GM12892 (cell line): ENCODE data around the gene MAP1LC3C.
"Not testable (repeated sequence)": the region's sequence is repeated elsewhere in the genome, so short reads cannot be mapped to it uniquely, and the experiment has no call there.

Experiments used
- DNase-seq: peaks from one replicate; pipeline ENCODE4 v3.0.0; 2011; ENCODE audit not compliant: insufficient read length
- FAIRE-seq: peaks from 2 replicates; lab custom pipeline; 2011; peaks lifted over from hg19 to GRCh38; lab: Jason Lieb, UNC
- POLR2A ChIP-seq: IDR thresholded peaks from 2 replicates; pipeline ENCODE4 v1.6.1; 2011; ENCODE audit warnings: low read depth, low read length, control low read depth
- POLR2AphosphoS5 ChIP-seq: IDR thresholded peaks from 2 replicates; pipeline ENCODE4 v1.6.1; 2011; ENCODE audit warnings: low read depth, low read length, control low read depth
- TAF1 ChIP-seq: IDR thresholded peaks from 2 replicates; pipeline ENCODE4 v1.6.1; 2011; ENCODE audit warnings: low read depth, mild to moderate bottlenecking, control low read depth, low read length, borderline replicate concordance

Gene MAP1LC3C

DNA sequence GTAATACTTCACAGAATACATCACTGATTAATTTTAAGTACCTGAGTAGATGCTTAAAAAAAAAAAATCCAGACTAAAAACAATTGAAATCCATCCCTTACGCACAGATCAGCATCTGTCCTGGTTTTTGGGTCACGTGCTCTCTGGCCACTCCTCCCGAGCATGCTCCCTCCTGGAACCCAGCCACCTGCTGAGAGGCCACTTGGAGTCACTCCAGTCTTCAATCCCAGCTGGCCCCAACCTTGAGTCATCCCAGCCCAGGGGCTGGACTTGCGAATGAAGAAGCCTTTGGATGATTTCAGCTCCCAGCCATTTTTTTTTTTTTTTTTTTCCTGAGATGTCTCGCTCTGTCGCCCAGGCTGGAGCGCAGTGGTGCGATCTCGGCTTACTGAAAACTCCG lies 8.9 kb downstream of the MAP1LC3C start:
- TF ChIP-seq POLR2A, result no peak
- no peak for TF ChIP-seq POLR2AphosphoS5
- no peak for TF ChIP-seq TAF1
- FAIRE-seq (no peak), DNase-seq (no peak)

DNA sequence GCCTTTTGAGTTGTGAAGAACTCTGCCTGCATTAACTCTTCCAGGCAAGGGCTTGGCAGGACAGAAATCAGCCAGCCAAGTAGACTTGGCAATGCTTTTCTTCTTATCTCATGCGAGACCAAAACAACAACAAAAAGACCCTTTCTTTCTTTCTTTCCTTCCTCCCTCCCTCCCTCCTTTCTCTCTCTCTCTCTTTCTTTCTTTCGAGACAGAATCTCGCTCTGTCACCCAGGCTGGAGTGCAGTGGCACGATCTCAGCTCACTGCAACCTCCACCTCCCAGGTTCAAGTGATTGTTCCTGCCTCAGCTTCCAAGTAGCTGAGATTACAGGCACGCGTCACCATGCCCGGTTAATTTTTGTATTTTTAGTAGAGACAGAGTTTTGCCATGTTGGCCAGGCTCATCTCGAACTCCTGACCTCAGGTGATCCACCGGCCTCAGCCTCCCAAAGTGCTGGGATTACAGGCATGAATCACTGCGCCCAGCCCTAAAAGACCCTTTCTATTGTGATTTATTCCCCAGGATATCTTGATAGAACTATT lies 10.4 kb downstream of the MAP1LC3C start:
- DNase-seq, FAIRE-seq: not testable (repeated sequence)

DNA sequence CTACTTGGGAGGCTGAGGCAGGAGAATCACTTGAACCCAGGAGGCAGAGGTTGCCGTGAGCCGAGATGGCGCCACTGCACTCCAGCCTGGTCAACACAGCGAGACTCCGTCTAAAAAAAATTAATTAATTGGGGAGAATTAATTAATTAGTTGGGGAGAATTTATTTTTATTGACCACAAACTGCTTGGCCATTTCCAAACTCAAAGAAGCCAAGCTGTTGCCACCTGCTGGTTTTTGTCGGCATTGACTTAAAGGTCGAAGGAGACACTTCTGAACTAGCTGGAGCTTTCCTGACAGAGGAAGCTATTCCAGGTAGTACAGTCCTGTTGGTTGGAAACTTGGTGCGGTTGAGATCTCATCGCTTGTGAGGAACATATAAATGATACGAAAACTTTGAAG lies 13.1 kb downstream of the MAP1LC3C start:
- DNase-seq (peak; percentile 27), FAIRE-seq (no peak)
- no peak for TF ChIP-seq POLR2A
- no peak for TF ChIP-seq TAF1
- TF ChIP-seq POLR2AphosphoS5, result no peak

DNA sequence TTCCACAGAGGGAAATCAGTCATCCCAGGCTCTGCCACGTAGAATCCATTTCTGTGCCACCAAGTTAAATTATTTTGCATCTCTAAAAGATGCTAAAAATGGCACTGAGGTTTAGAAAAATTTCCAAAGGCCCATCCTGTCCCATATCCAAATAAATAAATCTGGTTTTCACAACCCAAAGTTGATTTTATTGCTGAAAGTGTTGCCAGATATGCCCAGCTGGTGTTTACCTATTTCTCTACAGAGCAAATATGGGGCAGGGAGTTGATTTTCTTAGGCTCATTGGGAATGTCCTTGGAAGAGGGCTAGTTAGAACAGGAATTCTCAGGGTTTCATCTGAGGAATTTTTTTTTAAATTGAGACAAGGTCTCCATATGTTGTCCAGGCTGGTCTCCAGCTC lies 19.0 kb downstream of the MAP1LC3C start:
- DNase-seq (no peak), FAIRE-seq (no peak)
- TF ChIP-seq POLR2A (no peak), POLR2AphosphoS5 (no peak), TAF1 (no peak)

DNA sequence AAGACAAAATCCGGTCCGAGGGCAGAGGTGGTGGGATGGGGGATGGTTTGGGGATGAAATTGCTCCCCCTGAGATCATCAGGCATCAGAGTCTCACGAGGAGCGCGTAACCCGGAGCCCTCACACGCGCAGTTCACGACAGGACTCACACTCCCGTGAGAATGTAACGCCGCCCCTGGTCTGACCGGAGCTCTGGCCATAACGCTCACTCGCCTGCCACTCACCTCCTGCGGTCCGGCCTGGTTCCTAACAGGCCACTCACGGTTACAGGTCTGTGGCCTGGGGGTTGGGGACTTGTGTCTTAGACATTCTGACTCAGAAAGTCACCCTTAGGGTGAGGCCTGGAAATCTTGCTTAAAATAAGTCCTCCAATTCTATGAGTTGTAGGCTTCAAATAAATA lies 19.8 kb downstream of the MAP1LC3C start:
- FAIRE-seq, result no peak
- TF ChIP-seq TAF1, result no peak
- no peak for TF ChIP-seq POLR2AphosphoS5
- TF ChIP-seq POLR2A, result no peak
- no peak for DNase-seq

DNA sequence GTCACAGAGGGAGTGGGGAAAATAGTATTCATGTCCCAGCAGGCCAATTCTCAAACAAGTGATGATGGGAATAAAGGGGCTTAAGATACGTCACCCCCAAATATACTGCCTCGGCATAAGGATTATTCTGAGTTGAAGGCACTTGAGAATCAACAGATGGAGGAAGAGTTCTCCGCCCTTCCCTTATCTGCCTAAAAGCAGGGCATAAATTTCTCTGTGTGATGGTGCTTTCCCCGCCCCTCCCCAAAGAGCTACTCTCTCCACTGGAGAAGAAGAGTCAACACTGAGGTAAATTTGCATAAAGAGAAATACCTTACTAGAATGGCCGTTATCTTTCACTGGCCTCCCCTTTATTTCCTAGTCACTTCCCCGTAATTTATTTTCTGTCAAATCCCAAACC lies 22.7 kb downstream of the MAP1LC3C start:
- DNase-seq (no peak), FAIRE-seq (no peak)
- TF ChIP-seq POLR2A (no peak), POLR2AphosphoS5 (no peak), TAF1 (no peak)

DNA sequence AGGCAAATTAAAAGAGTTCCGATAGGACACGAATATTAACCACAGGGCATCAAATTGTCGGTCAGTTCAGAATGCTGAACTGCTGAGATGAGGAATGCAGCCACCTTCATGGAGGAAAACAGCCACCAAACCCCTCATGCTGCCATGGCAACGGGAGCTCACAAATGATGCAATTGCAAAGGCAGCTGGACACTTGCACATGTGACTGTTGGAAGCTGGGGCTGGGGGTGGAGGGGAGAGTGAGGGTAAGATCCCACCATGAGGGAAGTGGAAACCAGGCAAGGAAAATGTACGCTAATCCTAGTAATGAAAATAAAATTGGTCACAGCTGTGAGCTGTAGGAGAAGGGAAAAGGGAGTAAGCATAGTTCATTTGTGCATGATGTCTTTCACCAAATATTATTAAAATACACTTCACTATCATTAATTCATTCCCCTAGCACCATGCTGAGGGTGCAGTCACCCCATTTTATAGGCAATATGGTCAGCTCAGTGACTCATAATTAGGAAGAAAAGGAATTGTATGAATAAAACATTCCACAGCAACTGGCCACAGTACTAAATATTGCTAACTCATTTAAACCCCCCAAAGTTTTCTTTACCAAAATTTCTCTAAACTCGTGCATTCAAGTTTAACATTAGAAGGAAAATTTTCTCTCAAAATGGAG lies 26.1 kb downstream of the MAP1LC3C start:
- FAIRE-seq (no peak), DNase-seq (no peak)
- no peak for TF ChIP-seq POLR2AphosphoS5
- no peak for TF ChIP-seq TAF1
- no peak for TF ChIP-seq POLR2A

DNA sequence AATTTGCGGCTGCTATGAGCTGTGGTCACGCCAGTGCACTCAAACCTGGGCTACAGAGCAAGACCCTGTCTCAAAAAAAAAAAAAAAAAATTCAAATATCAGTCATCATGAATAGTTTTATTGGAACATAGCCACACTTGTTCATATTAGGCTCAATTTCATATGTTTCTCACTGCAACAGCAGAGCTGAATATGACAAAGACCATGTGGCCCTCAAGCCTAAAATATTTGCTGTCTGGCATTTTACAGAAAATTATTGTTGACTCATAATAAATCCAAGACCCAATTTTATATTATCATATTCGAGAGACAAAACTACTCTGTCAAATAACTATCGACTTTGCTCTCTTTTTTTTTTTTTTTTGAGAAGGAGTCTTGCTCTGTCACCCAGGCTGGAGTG lies 30.3 kb downstream of the MAP1LC3C start:
- TF ChIP-seq TAF1 (no peak), POLR2AphosphoS5 (no peak), POLR2A (no peak)
- DNase-seq, result no peak
- no peak for FAIRE-seq

DNA sequence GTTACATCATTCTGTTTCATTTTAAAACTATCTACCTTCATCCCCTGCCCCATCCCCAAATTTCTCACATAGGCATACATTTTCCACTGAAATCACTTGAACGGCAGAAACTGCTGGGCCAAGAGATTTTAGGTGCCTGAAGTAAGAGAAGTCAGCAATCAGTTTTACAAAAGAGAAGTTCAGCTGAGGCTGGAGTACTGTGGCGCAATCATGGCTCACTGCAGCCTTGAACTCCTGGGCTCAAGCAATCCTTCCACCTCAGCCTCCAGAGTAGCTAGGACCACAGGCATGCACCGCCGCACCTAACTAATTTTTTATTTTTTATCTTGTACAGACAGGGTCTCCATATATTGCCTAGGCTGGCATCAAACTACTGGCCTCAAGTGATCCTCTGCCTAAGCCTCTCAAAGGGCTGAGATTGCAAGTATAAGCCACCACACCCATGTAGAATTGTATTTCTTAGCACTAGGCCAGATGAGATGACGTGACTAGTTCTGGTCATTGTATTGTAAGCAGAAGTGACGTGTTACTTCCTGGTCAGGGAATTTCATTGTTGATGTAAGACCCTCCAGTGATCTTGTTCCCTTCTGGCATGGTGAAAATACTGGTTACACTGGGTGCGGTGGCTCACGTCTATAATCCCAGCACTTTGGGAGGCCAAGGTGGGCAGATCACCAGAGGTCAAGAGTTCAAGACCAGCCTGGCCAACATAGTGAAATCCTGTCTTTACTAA lies 34.2 kb downstream of the MAP1LC3C start:
- TF ChIP-seq POLR2AphosphoS5 (no peak), TAF1 (no peak), POLR2A (no peak)
- FAIRE-seq, result no peak
- no peak for DNase-seq

DNA sequence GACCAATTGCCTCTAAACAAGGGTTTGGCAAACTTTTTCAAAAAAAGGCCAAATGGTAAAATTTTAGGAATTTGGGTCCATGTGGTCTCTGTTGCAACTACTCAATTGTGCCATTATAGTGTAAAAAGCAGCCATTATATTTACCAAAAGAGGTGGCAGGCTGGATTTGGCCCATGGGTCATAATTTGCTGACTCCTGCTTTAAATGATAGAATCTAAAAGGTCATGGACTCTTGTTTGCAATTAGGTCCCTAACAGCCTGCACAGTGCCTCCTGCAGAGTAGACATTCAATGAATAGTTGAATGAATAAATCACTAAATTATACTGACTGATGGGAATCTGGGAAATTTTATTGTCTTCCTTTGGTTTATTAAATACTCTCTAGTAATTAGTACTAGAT lies 35.2 kb downstream of the MAP1LC3C start:
- DNase-seq (no peak), FAIRE-seq (no peak)
- TF ChIP-seq POLR2A, result no peak
- TF ChIP-seq POLR2AphosphoS5, result no peak
- TF ChIP-seq TAF1, result no peak

DNA sequence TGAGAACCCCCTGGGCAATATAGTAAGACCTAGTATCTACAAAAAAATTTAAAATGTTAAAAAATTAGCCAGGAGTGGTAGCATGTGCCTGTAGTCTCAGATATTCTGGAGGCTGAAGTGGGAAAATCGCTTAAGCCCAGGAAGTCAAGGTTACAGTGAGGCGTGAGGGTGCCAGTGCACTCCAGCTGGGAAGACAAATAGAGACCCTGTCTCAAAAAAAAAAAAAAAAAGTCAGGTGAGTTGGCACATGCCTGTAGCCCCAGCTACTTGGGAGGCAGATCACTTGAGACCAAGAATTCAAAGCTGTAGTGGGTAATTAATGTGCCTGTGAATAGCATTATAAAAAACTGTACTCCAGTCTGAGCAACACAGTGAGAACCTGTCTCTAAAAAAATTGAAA lies 36.7 kb downstream of the MAP1LC3C start:
- no peak for FAIRE-seq
- TF ChIP-seq POLR2A (no peak), POLR2AphosphoS5 (no peak), TAF1 (no peak)
- no peak for DNase-seq

DNA sequence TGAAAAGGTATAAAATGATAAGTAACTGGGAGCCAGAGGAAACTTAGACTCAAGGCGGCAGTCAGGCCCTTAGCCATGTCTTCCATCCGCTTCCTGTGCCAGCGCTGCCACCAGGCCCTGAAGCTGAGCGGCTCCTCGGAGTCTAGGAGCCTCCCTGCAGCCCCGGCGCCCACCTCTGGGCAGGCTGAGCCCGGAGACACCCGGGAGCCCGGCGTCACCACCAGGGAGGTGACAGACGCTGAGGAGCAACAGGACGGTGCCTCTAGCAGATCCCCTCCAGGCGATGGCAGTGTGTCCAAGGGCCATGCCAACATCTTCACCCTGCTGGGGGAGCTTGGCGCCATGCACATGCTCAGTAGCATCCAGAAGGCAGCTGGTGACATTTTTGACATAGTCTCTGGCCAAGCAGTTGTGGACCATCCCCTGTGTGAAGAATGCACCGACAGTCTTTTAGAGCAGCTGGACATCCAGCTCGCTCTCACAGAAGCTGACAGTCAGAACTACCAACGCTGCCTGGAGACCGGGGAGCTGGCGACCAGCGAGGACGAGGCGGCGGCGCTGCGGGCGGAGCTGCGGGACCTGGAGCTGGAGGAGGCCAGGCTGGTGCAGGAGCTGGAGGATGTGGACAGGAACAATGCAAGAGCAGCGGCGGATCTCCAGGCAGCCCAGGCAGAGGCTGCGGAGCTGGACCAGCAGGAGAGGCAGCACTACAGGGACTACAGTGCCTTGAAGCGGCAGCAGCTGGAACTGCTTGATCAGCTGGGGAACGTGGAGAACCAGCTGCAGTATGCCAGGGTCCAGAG lies 41.0 kb downstream of the MAP1LC3C start, which contains the start of gene BECN2:
Gene BECN2 (plus strand): TSS at position 76 of the 803 bp plus-strand sequence. CDS start 0 bp downstream, at position 76.
- no peak for FAIRE-seq
- no peak for DNase-seq
- TF ChIP-seq TAF1 (no peak), POLR2A (no peak), POLR2AphosphoS5 (no peak)

DNA sequence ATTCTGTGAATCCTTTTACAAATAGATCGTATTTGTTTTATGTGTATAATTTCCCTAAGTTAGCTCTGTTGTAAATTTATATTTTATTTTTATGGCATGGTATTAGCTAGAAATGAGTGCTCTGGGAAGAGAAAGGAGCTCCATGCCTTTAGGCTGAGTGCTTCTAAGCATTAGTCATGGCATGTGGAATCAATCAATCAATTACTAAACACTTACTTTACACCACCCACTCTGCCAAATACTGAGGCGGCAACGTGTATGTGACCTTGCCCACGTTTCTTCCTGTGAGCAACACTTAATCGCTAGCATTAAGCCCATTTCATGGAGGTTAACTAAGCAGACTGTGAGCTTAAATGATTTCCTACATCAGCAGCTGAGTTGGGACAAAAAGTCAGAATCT lies 48.5 kb downstream of the MAP1LC3C start:
- DNase-seq, result no peak
- FAIRE-seq, result no peak
- TF ChIP-seq POLR2AphosphoS5 (no peak), POLR2A (no peak), TAF1 (no peak)
